ENCODE data around the gene ID3.
"Not testable (repeated sequence)": the region's sequence is repeated elsewhere in the genome, so short reads cannot be mapped to it uniquely, and the experiment has no call there.

Gene ID3

DNA sequence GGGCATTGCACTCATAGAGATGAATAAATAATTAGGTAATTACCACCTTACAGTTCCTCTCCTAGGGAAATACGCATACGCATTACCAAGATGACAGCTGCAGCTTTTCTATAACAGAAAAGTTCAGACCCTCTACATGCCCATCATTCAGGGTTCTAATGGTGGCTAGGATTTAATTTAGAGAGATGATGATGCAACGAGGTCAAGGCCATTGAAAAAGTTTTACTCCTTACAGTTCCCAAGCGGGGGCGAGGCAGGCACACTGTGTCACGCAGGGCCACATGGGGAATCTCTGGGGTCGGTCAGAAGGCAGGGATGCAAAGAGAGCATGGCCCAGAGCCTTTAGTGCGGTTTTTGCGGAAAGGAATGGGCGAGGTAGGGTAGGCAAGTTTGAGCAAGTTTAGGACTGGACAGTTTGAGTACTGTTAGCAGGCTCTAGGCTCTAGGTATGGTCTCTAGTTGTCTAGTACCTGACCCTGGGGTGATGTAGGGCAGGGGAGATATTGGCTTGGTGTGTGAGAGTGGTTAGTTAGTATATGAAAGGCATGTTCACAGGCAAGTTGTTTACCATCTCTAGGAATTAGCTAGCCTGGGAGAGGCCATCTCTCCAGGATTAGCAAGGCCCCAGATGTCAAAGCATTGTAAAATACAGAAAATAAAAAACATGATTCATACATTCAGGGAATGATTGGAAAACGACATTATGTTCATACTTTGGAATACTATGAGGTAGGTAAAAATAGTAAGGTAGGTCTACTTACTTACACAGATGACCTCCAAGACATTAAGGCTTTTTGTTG, 29.6 kb upstream of the ID3 start:
- no peak for DNase-seq

DNA sequence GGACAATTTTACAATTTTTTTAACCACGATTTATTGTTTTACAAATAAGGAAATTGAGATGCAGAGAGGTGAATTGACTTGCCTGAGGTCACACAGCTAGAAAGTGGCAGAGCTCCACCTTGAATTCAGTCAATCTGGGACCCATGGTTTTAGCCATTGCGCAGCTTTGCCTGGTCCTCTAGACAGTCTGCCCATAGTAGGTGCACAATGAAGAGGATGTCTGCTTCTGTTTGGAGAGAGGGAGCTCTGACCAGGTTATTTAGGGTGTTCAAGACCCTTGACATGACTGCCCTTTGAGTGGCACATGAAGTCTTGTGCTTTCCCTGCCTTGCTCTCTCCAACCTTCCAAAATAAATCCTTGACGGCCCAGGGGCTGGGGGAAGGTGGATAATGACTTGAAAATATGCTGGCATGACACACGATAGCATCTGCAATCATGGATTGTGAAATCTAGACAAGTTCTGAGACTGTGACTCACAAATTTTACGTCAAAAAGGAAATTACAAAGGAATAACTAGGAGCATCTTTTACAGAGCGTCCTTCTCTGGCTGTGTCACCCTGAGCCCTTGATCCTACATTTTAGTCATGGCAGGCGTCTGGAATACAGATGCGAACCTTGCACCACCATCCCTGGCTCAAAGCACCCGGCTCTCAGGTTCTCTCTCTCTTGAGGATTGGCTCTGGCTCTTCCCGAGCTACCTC, 26.2 kb upstream of the ID3 start:
- peak; percentile 26 for DNase-seq

DNA sequence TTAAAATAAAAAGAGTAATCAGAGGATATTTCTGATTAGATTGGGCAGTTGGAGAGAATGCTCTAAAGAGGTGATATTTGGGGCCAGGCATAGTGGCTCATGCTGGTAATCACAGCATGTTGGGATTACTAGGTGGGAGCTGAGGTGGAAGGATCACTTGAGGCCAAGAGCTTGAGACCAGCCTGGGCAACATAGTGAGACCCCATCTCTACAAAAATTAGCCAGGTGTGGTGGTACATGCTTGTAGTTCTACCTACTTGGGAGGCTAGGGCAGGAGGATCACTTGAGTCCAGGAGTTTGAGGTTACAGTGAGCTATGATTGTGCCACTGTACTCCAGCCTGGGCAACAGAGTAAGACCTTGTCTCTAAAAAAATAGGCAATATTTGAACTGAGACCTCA, 24.4 kb upstream of the ID3 start:
- not testable (repeated sequence) for DNase-seq

DNA sequence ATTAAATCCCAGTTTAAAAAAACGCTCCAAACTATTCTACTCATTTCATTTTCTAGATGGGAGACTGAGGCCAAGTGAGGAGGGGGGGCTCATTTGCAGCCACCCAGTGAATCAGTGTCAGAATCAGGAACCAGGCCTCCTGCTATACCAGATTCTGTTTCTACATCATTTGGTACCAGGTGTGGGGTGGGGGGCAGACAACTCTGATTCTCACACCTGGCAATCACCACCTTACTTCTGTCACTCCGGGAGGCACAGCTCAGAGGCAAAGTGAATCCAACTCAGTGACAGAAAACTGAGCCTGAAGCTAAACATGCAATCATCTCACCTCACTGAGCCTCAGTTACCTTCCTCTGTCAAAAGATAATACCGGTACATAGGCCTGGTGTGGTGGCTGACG, 23.5 kb upstream of the ID3 start:
- no peak for DNase-seq

DNA sequence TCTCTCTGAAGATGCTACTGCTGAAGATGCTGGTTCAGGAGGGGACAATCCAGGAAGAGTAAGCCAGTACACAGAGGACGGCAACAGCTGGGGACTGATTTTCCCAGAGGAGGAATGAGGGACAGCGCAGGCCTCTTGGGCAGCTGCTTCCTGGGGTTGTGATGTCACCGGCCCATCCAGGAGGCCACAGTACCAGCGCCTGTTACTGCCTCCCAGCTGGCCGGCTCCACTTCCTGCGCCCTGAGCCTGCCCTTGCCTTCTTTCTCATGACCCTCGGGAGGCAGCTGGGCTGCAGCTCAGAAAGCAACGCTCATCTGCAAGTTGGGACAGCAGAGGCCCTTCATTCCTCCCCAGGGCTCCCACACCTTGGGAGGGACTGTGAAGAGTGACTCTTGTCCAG, 21.9 kb upstream of the ID3 start:
- DNase-seq: no peak

DNA sequence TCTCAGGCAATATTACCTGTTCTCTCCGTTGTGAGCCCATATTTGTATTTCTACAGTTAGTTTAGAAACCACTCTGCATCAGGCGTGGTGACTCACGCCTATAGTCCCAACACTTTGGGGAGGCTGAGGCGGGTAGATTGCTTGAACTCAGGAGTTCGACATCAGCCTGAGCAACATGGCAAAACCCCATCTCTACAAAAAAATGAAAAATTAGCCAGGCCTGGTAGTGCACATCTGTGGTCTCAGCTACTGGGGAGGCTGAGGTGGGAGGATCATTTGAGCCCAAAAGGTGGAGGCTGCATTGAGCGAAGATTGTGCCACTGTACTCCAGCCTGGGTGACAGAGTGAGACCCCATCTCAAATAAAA, 19.7 kb upstream of the ID3 start:
- no peak for DNase-seq

DNA sequence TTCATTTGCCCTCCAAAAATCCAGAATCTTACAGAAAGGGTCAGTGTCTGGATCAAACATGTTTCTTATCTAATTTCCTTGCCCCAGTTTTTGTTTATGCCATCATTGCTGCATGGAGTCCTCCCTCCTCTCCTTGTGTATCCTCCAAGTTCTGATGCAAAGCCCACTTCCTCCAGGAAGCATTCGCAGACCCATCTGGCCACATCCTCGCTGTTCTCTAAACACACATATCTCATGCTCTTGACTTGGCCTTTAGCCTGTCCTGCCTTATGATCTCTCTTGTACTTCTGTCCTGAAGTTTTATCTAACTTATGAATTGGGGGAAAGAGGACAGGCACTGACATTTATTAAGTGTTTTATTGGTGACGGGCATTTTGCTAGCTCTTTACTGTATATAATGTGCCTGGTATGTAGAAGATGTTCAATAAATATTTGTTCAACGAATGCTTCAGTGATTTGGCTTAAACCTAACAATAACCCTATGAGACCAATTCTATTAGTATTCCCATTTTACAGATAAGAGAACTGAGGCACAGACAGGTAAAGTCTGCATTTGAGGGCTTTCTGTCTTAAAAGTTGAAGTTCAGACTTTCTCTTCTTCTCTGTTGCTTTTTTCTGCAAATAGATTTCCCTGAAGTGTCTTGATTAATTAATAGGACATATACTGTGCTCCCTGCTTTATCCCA, 19.2 kb upstream of the ID3 start:
- no peak for DNase-seq

DNA sequence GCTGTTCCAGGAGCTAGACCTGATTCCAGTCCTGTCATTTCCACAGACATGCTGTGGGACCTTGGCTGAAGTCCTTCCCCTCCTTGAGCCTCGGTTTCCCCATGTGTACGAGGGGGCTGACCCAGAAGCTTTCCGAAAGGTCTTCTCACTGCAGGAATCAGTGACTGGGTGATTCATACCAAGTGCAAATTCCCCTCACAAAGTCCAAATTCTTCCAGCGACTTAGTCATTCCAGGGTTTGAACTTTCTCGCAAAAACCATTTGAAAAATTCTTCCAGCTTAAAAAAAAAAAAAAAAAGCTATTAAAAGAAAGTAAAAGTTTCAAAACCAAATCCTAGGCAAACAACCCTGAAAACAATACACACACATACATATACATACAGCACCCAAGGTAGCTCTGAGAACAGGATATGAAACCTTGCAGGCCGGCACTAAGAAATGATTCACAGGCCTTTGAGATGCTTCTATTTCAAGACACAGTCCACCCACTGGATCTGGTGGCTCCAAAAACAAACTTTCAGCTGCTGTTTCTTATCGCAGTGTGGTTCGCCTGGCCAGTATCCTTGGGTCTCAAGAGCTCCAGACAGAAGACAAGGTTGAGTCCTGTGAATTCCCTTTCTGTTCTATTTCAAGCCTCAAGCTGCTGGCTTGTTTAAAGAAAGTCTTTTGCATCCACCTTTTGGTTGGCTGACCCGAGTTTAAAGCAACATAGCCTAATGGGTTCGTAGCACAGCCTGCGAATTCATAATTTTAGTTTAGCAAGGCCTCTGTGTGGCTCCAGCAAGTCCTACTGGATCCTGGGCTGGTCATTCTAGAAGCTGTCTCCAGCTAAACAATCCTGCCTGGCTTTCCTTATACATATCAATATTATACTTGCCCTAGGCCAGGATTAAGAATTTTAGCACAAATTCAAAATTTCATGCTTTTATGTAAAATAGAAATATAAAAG, 18.0 kb upstream of the ID3 start:
- DNase-seq: no peak

DNA sequence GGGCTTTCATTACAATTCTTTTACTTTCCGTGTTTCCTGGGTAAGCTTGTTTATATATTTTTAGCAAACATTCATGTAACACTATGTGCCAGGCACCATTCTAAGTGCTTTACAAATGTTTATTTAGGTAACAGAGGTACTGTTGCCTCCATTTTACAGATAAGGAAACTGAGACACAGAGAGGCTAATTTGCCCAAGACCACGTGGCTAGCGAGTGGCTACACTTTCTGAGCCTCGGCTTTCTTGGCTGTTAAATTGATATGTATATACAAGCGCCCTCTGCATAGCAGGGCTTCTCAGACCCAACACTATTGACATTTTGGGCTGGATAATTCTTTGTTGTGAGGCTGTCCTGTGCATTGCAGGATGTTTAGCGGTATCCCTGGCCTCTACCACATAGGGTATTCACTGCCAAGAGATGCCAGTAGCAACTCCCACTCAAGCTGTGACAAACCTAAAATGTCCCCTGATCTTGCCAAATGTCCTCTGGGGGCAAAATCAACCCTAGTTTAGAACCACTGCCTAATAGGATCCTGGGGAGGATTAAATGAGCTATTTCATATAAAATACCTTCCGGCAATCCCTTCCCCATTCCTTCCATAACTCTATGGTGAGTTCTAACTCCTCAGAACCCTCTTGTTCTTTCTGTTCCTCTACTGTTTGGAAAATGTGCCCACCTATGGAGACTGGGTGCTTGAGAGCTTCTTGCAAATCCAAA, 17.2 kb upstream of the ID3 start:
- DNase-seq: no peak

DNA sequence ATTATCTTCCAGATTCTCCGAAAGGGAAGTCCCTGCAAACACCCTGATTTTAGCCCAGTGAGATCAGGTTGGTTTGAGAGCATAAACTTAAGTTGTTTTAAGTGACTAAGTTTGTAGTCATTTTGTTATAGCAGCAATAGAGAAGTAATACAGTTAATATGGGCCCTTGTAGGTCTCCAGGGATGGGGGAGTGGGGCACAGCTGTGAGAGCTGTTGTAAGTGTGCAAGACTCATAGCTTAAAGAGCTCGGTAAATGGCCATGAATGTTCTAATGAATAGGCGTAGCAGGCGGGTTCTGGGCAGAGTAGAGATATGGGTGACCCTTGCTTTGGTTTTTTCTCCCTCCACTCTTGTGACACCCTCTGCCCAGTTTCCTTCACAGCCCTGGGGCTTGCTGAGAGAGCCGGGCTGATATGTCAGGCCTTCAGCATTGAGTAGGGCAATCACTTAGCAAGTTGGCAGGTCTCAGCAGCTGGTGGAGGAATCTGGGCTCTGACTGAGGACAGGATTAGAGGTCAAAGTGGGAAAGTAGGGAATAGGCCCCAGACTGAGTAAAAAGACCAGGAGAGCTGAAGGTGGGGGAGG, 16.0 kb upstream of the ID3 start:
- DNase-seq: no peak

DNA sequence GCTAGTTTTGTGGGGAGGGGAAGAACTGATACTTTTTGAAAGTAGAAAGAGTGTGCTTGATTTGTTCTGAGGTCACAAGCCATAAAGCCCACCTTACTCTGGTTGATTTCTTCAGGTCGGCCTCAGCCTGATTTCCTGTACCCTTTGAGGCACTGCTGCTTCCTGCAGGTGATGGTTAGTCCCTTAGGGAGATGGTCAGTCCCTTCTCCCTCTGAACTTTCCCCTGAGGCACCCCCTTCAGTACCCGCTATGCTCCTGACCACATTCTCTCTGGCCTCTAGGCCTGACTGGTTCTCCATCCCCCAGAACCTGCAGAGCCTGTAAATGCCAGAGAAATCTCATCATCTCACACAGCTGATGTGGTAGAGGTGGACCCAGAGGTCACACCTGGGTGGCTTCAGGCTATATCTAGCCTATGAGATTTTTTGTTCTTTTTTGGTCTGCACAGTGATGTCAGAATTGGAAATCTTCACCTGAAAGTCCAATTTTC, 15.0 kb upstream of the ID3 start:
- no peak for DNase-seq

DNA sequence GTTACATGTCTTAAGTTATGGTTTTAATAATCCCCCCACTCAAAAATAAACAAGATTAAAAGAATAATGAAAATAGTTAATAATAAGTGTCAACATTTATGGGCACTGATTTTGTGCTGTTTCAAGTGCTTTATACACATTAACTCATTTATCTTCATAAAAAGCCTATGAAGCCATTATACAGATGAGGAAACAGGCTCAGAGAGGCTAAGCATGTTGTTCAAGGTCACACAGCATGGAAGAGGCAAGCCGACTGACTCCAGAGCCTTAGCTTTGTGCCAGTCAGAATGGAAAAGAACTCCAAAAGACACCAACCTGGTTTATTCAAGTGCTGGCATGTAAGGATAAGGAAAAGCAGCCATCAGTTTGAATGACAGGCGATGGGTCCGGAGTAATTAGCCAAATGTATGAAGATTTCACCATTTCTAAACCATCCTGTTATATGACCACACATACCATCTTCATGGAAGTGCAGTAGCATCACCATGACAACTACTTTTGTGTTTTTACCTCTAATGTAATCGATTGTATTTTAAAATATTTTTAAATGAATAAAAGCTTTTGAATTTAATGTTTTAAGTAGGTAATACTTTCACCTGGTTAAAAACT, 14.4 kb upstream of the ID3 start:
- no peak for DNase-seq

DNA sequence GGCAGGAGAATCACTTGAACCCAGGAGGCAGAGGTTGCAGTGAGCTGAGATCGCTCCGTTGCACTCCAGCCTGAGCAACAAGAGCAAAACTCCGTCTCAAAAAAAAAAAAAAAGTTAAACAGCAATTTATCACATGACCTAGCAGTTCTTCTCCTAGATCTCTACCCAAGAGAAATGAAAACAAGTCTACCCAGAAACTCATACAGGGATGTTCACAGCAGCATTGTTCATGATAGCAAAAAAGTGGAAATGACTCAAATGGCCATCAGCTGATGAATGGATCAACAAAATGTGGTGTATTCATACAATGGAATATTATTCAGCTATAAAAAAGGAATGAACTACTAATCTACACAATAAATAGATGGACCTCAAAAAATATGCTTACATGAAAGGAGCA, 12.2 kb upstream of the ID3 start:
- DNase-seq: no peak

DNA sequence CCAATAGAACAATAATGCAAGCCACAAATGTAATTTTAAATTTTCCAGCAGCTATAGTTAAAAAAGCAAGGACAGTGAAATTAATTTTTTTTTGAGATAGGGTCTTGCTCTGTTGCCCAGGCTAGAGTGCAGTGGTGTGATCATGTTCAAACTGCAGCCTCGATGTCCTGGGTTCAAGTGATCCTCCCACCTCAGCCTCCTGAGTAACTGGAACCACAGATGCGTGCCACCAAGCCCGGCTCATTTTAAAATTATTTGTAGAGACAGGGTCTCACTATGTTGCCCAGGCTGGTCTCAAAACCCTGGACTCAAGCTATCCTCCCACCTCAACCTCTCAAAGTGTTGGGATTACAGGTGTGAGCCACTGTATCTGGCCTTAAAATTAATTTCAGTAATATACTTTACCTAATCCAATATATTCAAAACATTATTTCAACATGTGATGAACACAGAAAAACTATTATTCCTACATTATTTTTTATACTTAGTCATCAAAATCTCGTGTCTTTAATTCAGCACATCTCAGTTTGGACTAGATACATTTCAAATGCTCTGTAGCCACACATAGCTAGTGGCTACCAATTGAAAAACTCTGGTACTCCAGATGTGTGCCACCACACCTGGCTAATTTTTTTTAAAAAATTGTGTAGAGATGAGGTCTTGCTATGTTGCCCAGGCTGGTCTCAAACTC, 10.8 kb upstream of the ID3 start:
- no peak for DNase-seq

DNA sequence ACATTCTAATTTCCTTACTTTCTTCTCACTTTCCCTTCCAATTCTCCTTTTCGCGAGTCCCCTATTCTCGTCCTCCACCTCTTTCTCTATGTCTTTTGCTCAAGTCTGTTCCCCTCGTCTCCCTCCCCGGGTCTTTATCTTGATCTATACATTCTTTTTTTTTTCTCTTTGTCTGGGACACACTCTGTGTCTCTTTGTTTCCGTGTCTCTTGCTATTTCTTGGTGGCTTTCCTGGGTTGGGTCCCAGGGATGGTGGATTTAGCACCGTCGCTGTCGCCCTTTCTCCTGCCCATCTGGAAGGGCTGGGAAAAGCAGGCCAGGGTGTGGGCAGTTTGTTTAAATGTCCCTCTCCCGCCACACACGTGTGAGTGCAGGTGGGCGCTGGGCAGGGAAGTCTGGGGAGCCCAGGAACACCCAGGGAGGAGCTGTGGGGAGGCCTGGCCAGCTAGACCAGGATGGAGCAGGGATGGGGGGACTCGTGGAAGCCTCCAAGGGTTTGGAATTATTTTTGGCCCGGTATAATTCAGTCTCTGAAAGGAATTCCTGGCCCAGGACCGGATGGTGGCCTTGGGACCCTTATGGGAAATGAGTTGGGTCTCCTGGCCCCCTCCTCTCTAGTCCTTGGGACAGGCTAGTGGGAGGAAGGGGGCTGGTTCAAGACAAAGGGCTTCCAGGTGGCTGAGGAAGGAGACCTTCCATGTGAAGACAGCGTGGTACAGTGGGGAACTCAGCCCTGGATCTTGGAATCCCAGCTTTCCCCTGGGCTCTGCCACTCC, 9.5 kb upstream of the ID3 start:
- DNase-seq: no peak

DNA sequence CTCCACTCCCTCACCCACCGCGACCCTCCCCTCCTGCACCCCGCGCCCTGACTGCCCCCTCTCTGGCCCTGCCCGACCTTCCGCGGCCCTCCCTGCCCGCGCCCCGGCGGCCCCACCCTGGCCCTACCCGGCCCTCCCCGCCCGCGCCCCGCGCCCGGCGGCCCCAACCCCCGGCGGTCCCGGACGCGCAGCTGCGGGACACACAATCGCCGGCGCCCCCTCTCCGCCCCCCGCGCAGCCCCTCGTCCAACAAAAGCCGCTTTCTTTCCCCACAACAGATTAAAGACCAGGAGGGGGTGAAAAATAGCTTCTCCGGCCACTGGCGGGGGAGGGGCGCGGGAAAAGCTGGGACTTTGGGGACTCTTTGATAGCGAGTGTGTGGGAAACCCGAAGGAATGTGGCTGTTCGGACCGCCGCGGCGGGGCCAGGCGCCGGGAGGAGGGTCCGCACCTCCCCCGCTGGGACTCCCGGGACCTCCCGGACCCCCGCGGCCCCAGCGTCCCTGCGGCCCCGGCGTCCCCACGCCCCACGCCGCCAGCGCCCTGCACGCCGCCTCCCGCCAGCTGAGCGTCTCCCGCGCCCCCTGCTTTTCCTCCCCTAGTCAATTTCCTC, 8.8 kb upstream of the ID3 start:
- no peak for DNase-seq

DNA sequence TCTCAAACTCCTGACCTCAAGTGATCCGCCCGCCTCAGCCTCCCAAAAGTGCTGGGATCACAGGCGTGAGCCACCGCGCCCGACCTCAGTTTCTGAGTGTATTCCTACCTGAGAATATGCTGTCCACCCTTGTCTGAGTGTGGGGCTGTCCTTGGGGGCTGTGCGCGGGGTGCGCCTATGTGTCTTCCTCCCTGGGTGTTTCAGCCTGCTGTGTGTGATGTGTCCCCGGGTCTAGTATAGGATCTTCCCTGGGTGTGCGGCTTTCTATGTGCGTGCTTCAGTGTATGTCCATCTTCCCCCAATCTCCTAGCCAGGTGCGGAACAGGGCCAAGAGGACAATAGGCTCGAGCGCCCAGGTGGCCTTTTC, 8.3 kb upstream of the ID3 start:
- DNase-seq: no peak

DNA sequence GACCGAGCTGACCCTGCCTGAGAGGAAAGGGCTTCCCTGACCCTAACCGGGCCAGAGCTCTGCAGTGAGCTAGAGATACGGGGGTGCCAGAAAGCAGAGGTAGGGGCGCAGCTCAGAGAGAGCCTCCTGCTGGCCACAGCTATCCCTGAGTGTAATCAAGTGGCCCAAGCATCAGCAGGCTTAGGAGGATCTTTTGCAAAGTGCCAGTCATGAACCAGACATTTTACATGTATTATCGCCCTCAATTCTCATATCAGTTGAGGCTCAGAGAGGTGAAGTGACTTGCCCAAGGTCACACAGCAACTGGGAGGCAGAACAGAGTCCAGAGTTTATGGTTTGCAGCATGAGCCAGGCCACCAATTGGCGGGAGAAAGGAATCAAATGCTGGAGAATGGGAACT, 7.0 kb upstream of the ID3 start:
- DNase-seq: no peak

DNA sequence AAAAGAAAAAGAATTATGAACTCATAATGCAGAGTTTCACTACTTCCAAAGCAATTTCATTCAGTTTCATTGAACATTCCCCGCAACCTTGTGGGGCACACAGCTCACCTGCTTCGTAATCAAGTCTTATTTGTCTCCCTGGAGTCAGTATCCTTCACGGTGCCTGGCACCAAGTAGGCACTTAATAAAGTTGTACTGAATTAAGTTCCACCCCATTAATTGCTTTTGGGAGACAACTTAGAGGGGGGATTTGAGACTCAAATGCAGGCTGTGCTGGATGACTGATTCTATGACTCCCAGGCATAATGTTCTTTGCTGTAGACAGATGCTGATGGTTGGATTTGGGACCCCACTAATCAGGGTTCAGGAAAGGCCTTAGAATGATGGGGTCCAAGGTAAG, 6.5 kb upstream of the ID3 start:
- DNase-seq: no peak
